Daoy (cell line): ENCODE measurements around the gene EMX2. TPM values are rescaled to one million over a fixed set of nuclear protein-coding genes. Genes with fewer than 3 reads are reported as not detected.

Experiments used
- DNase-seq: peaks from one replicate; pipeline ENCODE4 v3.0.0-alpha.2; 2015; ENCODE audit warnings: low read depth
- total RNA-seq: library from RNA; depleted of rRNA; stranded (reverse); fragments of >200 nt; shearing (Covaris generic); gene quantifications from 2 replicates; pipeline ENCODE4 v1.2.3, GENCODE V29; 2014

EMX2 gene
- total RNA-seq, 1 experiment from 2014 or later: 0.57 TPM

GRCh38 chr10:117544711-117545140, 2.2 kb downstream of the EMX2 start:
- peak; percentile 17 for DNase-seq

GRCh38 chr10:117545141-117546019, 2.8 kb downstream of the EMX2 start:
- peak; percentile 26 for DNase-seq

- DNase-seq: no peak
Observed at GRCh38 chr10:117546020-117546580, 3.6 kb downstream of the EMX2 start.

- no peak for DNase-seq
Observed at GRCh38 chr10:117546581-117547015, 4.1 kb downstream of the EMX2 start.

- no peak for DNase-seq
Observed at GRCh38 chr10:117547016-117547715, 4.6 kb downstream of the EMX2 start.

GRCh38 chr10:117547716-117548668, 5.4 kb downstream of the EMX2 start:
- DNase-seq: no peak

- no peak for DNase-seq
Observed at GRCh38 chr10:117549100-117549585, 6.6 kb downstream of the EMX2 start.

- DNase-seq: no peak
Observed at GRCh38 chr10:117550076-117550475, 7.5 kb downstream of the EMX2 start.

GRCh38 chr10:117550599-117551329, 8.2 kb downstream of the EMX2 start:
- no peak for DNase-seq

- DNase-seq: no peak
Observed at GRCh38 chr10:117551330-117552155, 9.0 kb downstream of the EMX2 start.

GRCh38 chr10:117552156-117552631, 9.6 kb downstream of the EMX2 start:
- DNase-seq: no peak

GRCh38 chr10:117552701-117553141, 10.2 kb downstream of the EMX2 start:
- DNase-seq: no peak

- DNase-seq: peak; percentile 21
Observed at GRCh38 chr10:117553142-117553814, 10.7 kb downstream of the EMX2 start.

GRCh38 chr10:117553815-117554172, 11.2 kb downstream of the EMX2 start:
- DNase-seq: no peak

- no peak for DNase-seq
Observed at GRCh38 chr10:117554241-117554814, 11.8 kb downstream of the EMX2 start.

- DNase-seq: no peak
Observed at GRCh38 chr10:117555017-117555416, 12.5 kb downstream of the EMX2 start.

GRCh38 chr10:117555863-117556262, 13.3 kb downstream of the EMX2 start:
- no peak for DNase-seq

- DNase-seq: no peak
Observed at GRCh38 chr10:117556356-117556755, 13.8 kb downstream of the EMX2 start.

- no peak for DNase-seq
Observed at GRCh38 chr10:117559712-117560111, 17.2 kb downstream of the EMX2 start.
